HG03558 (cell line): ENCODE measurements around the gene STRN3.
"Not testable (repeated sequence)": the region's sequence is repeated elsewhere in the genome, so short reads cannot be mapped to it uniquely, and the experiment has no call there.

Experiments
- ATAC-seq: cut with Tn5 transposase; IDR thresholded peaks from one replicate; pipeline ENCODE4 v1.9.1; 2021; ENCODE audit warnings: moderate number of reproducible peaks; ENCODE audit not compliant: unreplicated experiment; ENCODE audit errors: extremely low read depth

STRN3 gene

GRCh38 chr14:30974628-30975027 lies 51.6 kb downstream of the STRN3 start:
- no peak for ATAC-seq

- ATAC-seq, result no peak
Measured at GRCh38 chr14:30972882-30973582, 53.1 kb downstream of the STRN3 start.

DNA sequence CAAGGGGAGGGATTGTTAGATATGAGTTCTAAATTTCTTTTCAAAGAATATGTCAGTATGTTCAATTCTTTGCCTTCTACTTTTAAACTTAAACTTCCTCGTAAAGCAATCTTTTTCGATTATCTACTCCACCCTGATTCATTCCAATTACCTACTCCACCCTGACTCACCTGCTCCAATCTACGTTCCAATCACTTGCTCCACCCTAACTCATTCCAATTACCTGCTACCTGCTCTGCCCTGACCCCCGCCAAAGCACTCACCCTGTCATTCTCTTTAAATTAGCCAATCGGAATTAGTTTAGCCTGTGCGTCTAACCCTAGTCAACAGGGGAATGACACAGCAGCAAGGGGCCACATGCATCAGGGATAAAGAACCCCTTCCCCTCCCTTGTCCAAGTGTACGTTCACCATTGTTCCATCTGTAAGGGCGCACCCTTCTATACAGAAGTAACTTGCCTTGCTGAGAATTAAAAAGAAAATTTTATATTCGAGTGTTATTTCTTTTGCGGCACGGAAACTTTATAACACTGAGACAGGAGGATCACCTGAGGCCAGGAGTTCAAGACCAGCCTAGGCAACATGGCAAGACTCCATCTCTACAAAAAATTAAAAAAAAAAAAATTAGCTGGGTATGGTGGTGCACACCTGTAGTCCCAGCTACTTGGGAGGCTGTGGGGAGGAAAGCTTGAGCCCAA lies 54.0 kb downstream of the STRN3 start:
- ATAC-seq, result not testable (repeated sequence)

GRCh38 chr14:30971586-30971985 lies 54.6 kb downstream of the STRN3 start:
- ATAC-seq, result no peak

DNA sequence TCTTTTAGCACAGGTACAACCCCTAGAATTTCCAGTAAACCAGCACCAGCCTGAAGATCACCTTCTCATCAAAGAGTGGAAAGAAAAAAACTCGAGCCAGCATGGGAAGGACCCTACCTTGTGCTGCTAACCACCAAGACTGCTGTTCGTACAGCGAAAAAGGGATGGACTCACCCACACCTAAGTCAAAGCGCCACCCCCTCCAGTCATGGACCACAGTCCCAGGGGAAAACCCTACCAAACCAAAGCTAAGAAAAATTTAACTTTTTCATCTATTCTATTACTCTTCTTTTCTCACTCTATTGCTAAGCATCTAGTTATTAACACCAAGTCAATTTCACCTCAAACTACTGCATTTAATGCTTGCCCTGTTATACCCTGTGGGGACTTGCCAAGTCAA lies 56.4 kb downstream of the STRN3 start:
- ATAC-seq, result peak; percentile 68

DNA sequence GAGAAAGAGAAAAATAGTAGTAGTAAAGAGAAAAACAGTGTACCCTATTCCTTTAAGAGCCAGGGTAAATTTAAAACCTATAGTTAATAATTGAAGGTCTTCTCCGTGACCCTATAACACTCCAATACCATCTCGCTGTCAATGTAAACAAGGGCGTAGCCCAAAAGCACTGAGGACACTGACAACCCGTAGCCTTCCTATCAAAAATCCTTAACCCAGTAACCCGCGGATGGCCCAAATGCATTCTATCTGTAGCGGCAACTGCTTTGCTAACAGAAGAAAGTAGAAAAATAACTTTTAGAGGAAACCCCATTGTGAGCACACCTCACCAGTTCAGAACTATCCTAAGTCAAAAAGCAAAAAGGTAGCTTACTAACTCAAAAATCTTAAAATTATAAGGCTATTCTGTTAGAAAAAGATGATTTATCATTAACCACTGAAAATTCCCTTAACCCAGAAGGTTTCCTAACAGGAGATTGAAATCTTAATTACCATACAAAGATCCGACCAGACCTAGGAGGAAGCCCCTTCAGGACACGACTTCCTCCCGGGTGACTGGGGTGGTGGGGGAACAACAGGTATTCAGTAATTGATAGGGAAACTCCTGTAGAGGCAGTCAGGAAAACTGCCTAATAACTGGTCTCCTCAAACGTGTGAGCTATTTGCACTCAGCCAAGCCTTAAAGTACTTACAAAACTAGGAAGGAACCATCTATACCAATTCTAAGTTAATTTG lies 58.6 kb downstream of the STRN3 start:
- not testable (repeated sequence) for ATAC-seq

DNA sequence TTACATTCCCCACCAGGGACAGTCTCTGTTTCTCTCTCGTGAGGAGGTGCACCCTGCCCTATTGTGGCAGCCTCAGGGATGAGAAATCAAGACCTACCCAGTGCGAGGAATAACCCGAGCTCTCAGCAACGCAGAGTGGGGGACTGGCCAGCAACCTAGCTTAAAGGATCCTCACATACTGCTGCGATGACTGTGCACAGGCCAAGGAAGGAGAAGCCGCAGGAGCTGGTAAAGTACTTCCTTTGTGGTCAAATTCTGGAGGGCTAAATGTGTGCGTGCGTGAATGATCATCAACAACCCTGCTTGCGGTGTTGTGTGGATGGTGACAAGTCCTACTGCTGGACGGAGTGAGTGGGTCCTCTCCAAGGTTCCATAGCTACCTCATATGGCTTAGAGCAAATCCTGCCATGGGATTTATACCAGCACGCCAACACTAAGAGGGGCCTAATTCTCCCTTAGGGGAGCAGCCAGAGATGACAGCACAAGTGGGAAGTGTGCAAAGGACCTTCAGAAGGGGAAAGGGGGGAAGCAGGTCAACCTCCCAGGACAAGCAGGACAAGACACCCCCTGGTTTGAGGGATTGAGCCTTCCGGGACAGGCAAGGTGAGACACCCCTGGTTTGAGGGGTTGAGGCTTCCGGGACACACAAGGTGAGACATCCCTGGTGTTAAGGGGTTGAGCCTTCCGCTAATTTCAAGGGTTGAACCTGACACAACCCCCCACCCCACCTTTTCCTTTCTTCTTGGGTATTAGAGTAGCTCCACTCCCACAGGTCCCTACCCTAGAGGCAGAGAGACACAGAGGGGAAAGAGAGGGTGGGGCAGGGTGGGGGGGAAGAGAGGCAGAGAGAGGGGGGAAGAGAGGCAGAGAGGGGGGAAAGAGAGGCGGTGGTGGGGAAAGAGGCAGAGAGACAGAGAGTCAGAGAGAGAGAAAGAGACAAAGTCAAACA lies 59.5 kb downstream of the STRN3 start:
- no peak for ATAC-seq

DNA sequence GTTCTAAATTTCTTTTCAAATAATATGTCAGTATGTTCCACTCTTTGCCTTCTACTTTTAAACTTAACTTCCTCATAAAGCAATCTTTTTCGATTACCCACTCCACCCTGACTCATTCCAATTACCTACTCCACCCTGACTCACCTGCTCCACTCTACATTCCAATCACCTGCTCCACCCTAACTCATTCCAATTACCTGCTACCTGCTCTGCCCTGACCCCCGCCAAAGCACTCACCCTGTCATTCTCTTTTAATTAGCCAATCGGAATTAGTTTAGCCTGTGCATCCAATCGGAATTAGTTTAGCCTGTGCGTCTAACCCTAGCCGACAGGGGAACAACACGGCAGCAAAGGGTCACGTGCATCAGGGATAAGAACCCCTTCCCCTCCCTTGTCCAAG lies 60.3 kb downstream of the STRN3 start:
- ATAC-seq, result not testable (repeated sequence)

DNA sequence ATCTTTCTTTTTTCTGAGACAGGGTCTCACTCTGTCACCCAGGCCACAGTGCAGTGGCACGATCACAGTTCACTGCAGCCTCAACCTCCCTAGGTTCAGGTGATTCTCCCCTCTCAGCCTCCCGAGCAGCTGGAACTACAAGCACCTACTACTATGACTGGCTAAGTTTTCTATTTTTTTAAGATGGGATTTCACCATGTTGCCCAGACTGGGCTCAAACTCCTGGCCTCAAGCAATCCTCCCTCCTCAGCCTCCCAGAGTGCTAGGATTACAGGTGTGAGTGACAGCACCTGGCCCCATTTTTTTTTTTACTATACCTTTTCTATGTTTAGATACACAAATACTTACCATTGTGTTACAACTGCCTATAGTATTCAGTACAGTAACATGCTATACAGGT lies 63.6 kb downstream of the STRN3 start:
- ATAC-seq, result not testable (repeated sequence)

- ATAC-seq, result no peak
Measured at GRCh38 chr14:30961330-30961729, 64.8 kb downstream of the STRN3 start.

DNA sequence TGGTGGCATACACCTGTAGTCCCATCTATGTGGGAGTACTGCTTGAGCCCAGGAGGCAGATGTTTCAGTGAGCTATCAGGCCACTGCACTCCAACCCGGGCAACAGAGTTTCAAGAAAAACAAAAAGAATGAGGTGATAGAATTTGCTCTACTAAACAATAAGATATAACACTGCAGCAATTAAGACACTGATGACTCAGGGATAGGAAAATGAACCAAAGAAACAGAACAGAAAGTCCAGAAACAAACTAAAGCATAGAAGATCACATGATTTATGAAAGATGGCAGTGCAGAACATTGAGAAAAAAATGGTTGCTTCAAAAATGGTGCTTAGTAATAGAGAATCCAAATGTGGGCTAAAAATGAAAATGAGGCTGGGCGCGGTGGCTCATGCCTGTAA lies 66.0 kb downstream of the STRN3 start:
- ATAC-seq, result no peak

- ATAC-seq, result no peak
Measured at GRCh38 chr14:30958555-30959407, 67.4 kb downstream of the STRN3 start.

GRCh38 chr14:30957813-30958370 lies 68.3 kb downstream of the STRN3 start:
- ATAC-seq, result no peak

- ATAC-seq, result no peak
Measured at GRCh38 chr14:30949651-30950050, 76.5 kb downstream of the STRN3 start.

DNA sequence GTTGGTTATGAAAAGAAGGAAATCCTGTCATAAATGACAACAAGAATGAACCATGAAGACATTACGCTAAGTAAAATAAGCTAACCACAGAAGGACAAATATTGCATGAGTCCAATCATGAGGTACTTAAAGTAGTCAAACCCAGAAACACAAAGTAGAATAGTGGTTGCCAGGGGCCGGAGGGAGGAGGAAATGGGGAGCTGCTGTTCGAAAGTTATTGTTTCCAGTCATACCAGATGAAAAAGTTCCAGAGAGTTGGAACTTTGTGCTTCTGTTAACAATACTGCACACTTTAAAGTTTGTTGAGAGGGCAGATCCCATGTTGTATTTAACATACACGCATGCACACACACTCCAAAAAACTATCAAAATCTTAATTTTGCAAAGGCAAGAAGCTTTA lies 82.5 kb downstream of the STRN3 start:
- ATAC-seq, result no peak

DNA sequence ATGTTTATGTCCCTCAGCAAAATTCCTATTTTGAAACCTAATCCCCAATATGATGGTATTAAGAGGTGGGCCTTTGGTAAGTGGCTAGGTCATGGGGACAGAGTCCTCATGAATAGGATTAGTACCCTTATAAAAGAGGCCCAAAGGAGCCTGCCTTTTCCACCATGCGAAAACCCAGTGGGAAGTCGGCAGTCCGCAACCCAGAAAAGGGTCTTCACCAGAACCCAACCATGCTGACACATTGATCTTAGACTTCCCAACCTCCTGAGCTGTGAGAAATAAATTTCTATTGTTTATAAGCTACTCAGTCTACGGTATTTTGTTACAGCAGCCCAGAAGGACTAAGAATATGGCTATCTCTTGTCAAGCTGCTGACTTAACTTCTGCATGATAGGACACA lies 85.3 kb downstream of the STRN3 start:
- no peak for ATAC-seq

- ATAC-seq, result no peak
Measured at GRCh38 chr14:30938617-30939016, 87.6 kb downstream of the STRN3 start.

GRCh38 chr14:30935445-30935844 lies 90.7 kb downstream of the STRN3 start:
- ATAC-seq, result no peak

DNA sequence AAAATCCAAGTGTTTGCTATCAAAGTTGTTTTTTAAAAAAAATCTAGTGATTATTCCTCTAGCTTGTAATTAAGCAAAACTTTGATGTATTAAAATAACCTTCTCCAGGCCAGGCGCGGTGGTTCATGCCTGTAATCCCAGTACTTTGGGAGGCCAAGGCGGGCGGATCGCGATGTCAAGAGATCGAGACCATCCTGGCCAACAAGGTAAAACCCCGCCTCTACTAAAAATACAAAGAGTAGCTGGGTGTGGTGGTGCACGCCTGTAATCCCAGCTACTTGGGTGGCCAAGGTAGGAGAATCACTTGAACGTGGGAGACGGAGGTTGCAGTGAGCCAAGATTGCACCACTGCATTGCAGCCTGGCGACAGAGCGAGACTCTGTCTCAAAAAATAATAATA lies 92.2 kb downstream of the STRN3 start:
- ATAC-seq, result not testable (repeated sequence)
